ENCODE measurements around the gene BRAT1.

BRAT1 gene

DNA sequence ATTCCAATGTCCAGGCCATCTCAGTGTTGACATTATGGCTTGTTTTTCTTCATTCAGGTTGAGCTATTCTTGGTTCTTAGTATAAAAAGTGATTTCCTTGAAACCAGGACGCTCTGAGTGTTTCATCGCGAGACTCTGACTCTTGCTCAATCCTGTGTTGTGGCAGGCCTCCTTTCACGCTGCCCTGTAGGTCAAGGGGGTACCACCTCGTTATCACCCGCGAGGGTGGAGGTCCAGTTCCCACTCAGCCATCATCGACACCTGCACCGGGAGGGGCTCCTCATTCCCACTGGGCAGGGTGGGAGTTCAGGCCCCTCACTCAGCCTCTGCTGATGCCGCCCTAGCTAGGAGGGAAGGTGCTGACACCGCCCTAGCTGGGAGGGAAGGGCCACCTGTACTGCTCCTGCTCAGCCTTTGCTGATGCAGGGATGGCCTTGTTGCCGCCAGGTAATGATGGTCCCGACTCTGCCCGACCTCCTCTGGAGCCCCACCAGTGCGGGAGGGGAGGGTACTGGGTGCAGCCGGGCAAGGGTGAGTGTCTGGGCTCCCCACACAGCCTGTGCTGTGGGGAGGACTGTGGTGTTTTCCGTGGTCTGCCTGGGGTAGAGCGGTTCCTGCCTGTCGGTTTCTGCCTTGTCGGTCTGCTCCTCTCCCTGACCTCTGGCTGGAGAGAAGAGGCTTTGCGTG is 19.9 kb upstream of the BRAT1 start:
- H3K4me3 ChIP-seq (ENCODE audit: low read depth, low read length), result no peak overlapping the region
- DNase-seq (ENCODE audit: low read depth), result no peak
- TF ChIP-seq, protein P1, sequence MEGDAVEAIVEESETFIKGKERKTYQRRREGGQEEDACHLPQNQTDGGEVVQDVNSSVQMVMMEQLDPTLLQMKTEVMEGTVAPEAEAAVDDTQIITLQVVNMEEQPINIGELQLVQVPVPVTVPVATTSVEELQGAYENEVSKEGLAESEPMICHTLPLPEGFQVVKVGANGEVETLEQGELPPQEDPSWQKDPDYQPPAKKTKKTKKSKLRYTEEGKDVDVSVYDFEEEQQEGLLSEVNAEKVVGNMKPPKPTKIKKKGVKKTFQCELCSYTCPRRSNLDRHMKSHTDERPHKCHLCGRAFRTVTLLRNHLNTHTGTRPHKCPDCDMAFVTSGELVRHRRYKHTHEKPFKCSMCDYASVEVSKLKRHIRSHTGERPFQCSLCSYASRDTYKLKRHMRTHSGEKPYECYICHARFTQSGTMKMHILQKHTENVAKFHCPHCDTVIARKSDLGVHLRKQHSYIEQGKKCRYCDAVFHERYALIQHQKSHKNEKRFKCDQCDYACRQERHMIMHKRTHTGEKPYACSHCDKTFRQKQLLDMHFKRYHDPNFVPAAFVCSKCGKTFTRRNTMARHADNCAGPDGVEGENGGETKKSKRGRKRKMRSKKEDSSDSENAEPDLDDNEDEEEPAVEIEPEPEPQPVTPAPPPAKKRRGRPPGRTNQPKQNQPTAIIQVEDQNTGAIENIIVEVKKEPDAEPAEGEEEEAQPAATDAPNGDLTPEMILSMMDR (conservative IDR thresholded peaks at IDR 0.05; ENCODE audit: low read depth, low read length), result no peak

DNA sequence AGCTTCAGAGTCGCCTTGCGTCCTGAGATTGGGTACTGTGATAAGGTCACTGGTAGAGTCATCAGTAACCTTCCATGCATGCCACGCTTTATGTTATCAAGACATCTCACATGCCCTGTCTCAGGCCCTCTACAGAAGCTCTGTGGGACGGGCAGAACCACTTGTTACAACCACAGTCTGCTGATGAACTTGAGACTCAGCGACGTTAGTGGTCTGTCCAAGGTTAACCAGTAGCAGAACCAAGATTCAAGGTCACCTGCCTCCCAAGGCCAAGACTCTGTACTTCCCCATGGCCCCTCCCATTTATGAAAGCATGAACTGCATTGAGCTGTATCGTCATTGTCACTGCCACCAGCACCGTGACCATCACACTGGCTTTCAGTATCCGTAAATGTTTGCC is 18.4 kb upstream of the BRAT1 start:
- no peak overlapping the region for H3K4me3 ChIP-seq (ENCODE audit: low read depth, low read length)
- TF ChIP-seq, protein P1 (conservative IDR thresholded peaks at IDR 0.05; ENCODE audit: low read depth, low read length), result no peak
- no peak for DNase-seq (ENCODE audit: low read depth)

DNA sequence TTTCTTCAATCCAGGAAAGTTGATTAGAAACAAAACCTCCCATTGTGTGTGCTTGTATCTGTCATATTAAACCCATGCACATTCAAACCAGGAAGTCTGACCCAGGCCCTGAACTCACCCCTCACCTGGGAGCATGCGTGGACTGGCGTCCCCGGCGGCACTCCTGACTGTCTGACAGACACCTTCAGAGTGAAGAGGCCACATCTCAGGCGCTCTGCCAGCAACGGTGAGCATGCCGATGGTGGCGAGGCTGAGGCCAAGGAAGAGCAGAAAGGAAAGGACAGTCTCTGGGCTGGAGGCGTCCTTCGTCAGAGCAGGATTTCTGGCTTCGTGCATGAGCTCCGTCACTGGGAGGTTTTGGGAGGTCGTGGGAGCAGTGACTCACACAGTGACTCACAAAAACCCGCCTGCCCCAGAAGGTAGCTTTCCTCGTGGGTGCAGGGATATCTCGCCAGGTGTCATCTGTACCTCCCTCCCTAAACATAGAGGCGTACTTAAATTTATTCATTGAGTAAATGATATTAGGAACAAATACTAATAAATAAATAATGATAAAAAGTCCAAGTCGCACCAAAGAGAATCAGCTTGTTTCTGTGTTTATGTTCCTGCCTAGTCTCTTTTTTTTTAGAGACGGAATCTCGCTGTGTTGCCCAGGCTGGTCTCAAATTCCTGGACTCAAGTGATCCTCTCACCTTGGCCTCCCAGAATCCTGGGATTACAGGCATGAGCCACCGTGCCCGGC is 16.9 kb upstream of the BRAT1 start:
- TF ChIP-seq, protein P1 (conservative IDR thresholded peaks at IDR 0.05; ENCODE audit: low read depth, low read length), result no peak
- DNase-seq (ENCODE audit: low read depth), result peak; percentile 60
- H3K4me3 ChIP-seq (ENCODE audit: low read depth, low read length), result no peak overlapping the region

DNA sequence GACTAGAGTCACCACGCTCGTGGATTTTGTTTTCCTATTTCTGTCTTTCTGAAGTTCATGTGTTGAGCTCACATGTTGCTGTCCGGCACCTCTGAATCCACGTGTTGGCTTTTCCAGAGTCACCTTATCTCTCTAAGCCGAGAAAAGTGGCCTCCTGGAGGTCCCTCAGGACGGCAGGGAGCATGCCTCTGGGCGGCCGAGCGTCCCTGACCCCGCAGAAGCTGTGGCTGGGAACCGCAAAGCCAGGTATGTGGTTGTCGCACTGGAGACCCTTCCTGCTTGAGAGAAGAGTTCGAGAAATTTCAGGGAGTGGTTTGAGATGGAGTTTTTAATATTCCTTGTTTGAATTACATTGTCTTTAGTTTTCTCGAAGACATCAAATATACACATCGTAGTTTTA is 16.1 kb upstream of the BRAT1 start:
- no peak overlapping the region for H3K4me3 ChIP-seq (ENCODE audit: low read depth, low read length)
- DNase-seq (ENCODE audit: low read depth), result no peak
- TF ChIP-seq, protein P1 (conservative IDR thresholded peaks at IDR 0.05; ENCODE audit: low read depth, low read length), result no peak

DNA sequence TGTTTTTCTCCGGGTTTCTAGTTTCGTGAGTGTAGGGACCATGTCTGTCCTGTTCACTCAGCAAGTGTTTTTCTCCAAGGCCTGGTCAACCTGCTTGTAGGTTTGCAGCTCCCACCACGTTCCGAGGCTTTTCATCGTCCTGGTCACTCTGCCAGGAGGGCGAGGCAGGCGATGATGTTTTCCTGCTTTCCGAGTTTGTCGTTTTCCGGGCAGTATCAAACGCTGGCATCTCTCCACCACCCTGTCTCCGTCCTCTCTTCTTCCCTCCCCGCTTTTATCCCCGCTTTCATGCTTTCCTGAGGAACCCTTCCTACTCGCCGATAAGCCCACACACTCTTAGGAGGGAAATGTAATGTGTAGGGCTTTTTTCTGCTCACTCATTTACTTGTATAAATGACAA is 14.7 kb upstream of the BRAT1 start:
- no peak for DNase-seq (ENCODE audit: low read depth)
- TF ChIP-seq, protein P1 (conservative IDR thresholded peaks at IDR 0.05; ENCODE audit: low read depth, low read length), result no peak
- H3K4me3 ChIP-seq (ENCODE audit: low read depth, low read length), result no peak overlapping the region

DNA sequence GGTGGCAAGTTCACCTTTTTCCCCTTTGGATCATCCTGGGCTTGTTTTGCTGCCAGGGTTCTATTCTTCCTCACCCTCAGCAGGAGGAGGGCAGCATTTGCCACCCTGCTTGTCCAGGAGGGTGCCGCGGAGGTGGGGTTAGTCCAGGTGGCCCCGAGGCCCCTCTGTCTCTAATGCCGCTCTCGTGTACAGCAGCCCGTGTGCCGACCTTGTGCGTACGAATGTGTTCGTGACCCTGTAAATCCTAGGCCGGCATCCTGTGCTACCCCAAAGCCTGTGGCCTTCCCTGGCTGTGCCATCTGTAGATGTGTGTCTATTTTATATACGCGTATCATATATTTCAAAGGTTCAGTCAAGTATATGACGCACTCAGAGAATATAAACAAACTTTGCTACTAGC is 14.1 kb upstream of the BRAT1 start:
- TF ChIP-seq, protein P1 (conservative IDR thresholded peaks at IDR 0.05; ENCODE audit: low read depth, low read length), result no peak
- H3K4me3 ChIP-seq (ENCODE audit: low read depth, low read length), result no peak overlapping the region
- DNase-seq (ENCODE audit: low read depth), result no peak

Data from choroid plexus epithelial cell (primary cell).